Effector memory CD8-positive, alpha-beta T cell (primary cell): ENCODE results near the gene LASP1.

Source experiments
- ATAC-seq: fragments of 150-1000 bp; cut with Tn5 transposase; replicated peaks from 2 replicates; pipeline ENCODE4 v1.10.0; 2021; ENCODE audit warnings: mild to moderate bottlenecking, moderate library complexity
- DNase-seq, 3 experiments: peaks; one replicate each; pipeline ENCODE4 v3.0.0; 2021
- H3K27ac Mint-ChIP-seq, 2 donors: one replicate each; pipeline ENCODE4 v1.8.0; 2022; ENCODE audit warnings: mild to moderate bottlenecking in 2 of 2, mixed read lengths in 2 of 2, moderate library complexity in 2 of 2
- H3K27me3 Mint-ChIP-seq, 2 donors: one replicate each; pipeline ENCODE4 v1.8.0; 2022; ENCODE audit warnings: mixed read lengths in 2 of 2
- H3K36me3 Mint-ChIP-seq: one replicate; pipeline ENCODE4 v1.8.0; 2022; ENCODE audit warnings: mild to moderate bottlenecking, moderate library complexity, mixed read lengths; ENCODE audit not compliant: insufficient read depth
- H3K4me1 Mint-ChIP-seq, 2 donors: one replicate each; pipeline ENCODE4 v1.8.0; 2022; ENCODE audit warnings: low read depth in 2 of 2, mixed read lengths in 2 of 2
- H3K4me3 Mint-ChIP-seq, 2 donors: one replicate each; pipeline ENCODE4 v1.8.0; 2022; ENCODE audit warnings: mild to moderate bottlenecking in 2 of 2, mixed read lengths in 2 of 2, moderate library complexity in 2 of 2
- H3K9me3 Mint-ChIP-seq, 2 donors: one replicate each; pipeline ENCODE4 v1.8.0; 2022; ENCODE audit warnings: mixed read lengths in 2 of 2

LASP1 gene

GRCh38 chr17:38857271-38857670, 12.6 kb upstream of the LASP1 start:
- Mint-ChIP-seq H3K4me1 (peaks cover 14 to 17% of the 10 kb centered on the region in 2 donors), H3K27me3 (no peaks in the 10 kb centered on the region), H3K4me3 (no peak overlapping the region)

GRCh38 chr17:38861399-38861843, 8.4 kb upstream of the LASP1 start:
- no peak overlapping the region for H3K4me3 Mint-ChIP-seq

More at GRCh38 chr17:38857271-38857670, 12.6 kb upstream of the LASP1 start:
- ATAC-seq (no peak), DNase-seq (no peak)
- Mint-ChIP-seq H3K36me3 (peaks cover 25% of the 10 kb centered on the region), H3K9me3 (no peaks in the 10 kb centered on the region), H3K27ac (no peak overlapping the region)

GRCh38 chr17:38864636-38865398, 5.0 kb upstream of the LASP1 start:
- H3K4me1 Mint-ChIP-seq = peaks cover 10 to 11% of the 10 kb centered on the region in 2 donors
- ATAC-seq (no peak), DNase-seq (no peak)
- no peaks in the 10 kb centered on the region for H3K27me3 Mint-ChIP-seq
- H3K4me3 Mint-ChIP-seq = no peak overlapping the region
- no peak overlapping the region for H3K27ac Mint-ChIP-seq
- H3K9me3 Mint-ChIP-seq = no peaks in the 10 kb centered on the region
- H3K36me3 Mint-ChIP-seq = peaks cover 47% of the 10 kb centered on the region

More at GRCh38 chr17:38861399-38861843, 8.4 kb upstream of the LASP1 start:
- no peaks in the 10 kb centered on the region for H3K4me1 Mint-ChIP-seq
- DNase-seq (no peak), ATAC-seq (no peak)
- H3K36me3 Mint-ChIP-seq = peaks cover 13% of the 10 kb centered on the region
- no peak overlapping the region for H3K27ac Mint-ChIP-seq
- H3K9me3 Mint-ChIP-seq = no peaks in the 10 kb centered on the region
- H3K27me3 Mint-ChIP-seq = no peaks in the 10 kb centered on the region

- H3K27me3 Mint-ChIP-seq = no peaks in the 10 kb centered on the region
- peaks cover 59% of the 10 kb centered on the region for H3K36me3 Mint-ChIP-seq
- ATAC-seq = no peak
- H3K27ac Mint-ChIP-seq = peak overlapping the region; percentile 84 to 100
- DNase-seq = peak in 2 of 3 experiments; percentile 35 to 41
- H3K9me3 Mint-ChIP-seq = no peaks in the 10 kb centered on the region
- H3K4me1 Mint-ChIP-seq = peaks cover 27 to 29% of the 10 kb centered on the region in 2 donors
- peak overlapping the region; percentile 65 to 99 for H3K4me3 Mint-ChIP-seq
Measured at GRCh38 chr17:38867179-38867967, 2.5 kb upstream of the LASP1 start.

GRCh38 chr17:38867968-38868816, 1.7 kb upstream of the LASP1 start:
- Mint-ChIP-seq H3K27ac (peak overlapping the region; percentile 98 to 100), H3K9me3 (no peaks in the 10 kb centered on the region), H3K27me3 (no peaks in the 10 kb centered on the region), H3K4me1 (peaks cover 35 to 37% of the 10 kb centered on the region in 2 donors), H3K36me3 (peaks cover 59% of the 10 kb centered on the region), H3K4me3 (peak overlapping the region; percentile 99)
- ATAC-seq (no peak), DNase-seq (no peak)

- Mint-ChIP-seq H3K4me1 (peaks cover 43 to 44% of the 10 kb centered on the region in 2 donors), H3K36me3 (peaks cover 65% of the 10 kb centered on the region), H3K9me3 (no peaks in the 10 kb centered on the region), H3K4me3 (peak overlapping the region; percentile 99), H3K27ac (peak overlapping the region; percentile 98 to 100), H3K27me3 (no peaks in the 10 kb centered on the region)
- ATAC-seq (peak; percentile 54), DNase-seq (peak; percentile 85 to 91 (median 88))
Measured at GRCh38 chr17:38868817-38869525, 887 bp upstream of the LASP1 start.

- H3K27me3 Mint-ChIP-seq = no peaks in the 10 kb centered on the region
- H3K9me3 Mint-ChIP-seq = no peaks in the 10 kb centered on the region
- H3K4me3 Mint-ChIP-seq = peak overlapping the region; percentile 99
- H3K4me1 Mint-ChIP-seq = peaks cover 59 to 60% of the 10 kb centered on the region in 2 donors
- peak overlapping the region; percentile 98 to 100 for H3K27ac Mint-ChIP-seq
- ATAC-seq = peak; percentile 45
- peaks cover 69% of the 10 kb centered on the region for H3K36me3 Mint-ChIP-seq
- peak; percentile 59 to 61 (median 59) for DNase-seq
Measured at GRCh38 chr17:38870259-38871165, 654 bp downstream of the LASP1 start.

- ATAC-seq = peak; percentile 18
- H3K4me1 Mint-ChIP-seq = peaks cover 65 to 66% of the 10 kb centered on the region in 2 donors
- peak overlapping the region; percentile 99 for H3K4me3 Mint-ChIP-seq
- no peaks in the 10 kb centered on the region for H3K27me3 Mint-ChIP-seq
- DNase-seq = peak; percentile 50 to 57 (median 51)
- peak overlapping the region; percentile 98 to 100 for H3K27ac Mint-ChIP-seq
- H3K36me3 Mint-ChIP-seq = peaks cover 66% of the 10 kb centered on the region
- H3K9me3 Mint-ChIP-seq = no peaks in the 10 kb centered on the region
Measured at GRCh38 chr17:38871247-38872015, 1.6 kb downstream of the LASP1 start.

- Mint-ChIP-seq H3K4me3 (peak overlapping the region; percentile 99), H3K27me3 (no peaks in the 10 kb centered on the region), H3K36me3 (peaks cover 66% of the 10 kb centered on the region), H3K27ac (peak overlapping the region; percentile 98 to 100), H3K4me1 (peaks cover 71 to 72% of the 10 kb centered on the region in 2 donors), H3K9me3 (no peaks in the 10 kb centered on the region)
- no peak for ATAC-seq
- no peak for DNase-seq
Measured at GRCh38 chr17:38872027-38872511, 2.2 kb downstream of the LASP1 start.

- Mint-ChIP-seq H3K4me1 (peaks cover 74 to 78% of the 10 kb centered on the region in 2 donors), H3K36me3 (peaks cover 65% of the 10 kb centered on the region), H3K27ac (peak overlapping the region; percentile 98 to 100), H3K4me3 (peak overlapping the region; percentile 99), H3K27me3 (no peaks in the 10 kb centered on the region), H3K9me3 (no peaks in the 10 kb centered on the region)
- ATAC-seq = no peak
- no peak for DNase-seq
Measured at GRCh38 chr17:38872671-38873385, 3.0 kb downstream of the LASP1 start.
